ENCODE results near the gene IRF4. TPM values are rescaled to one million over a fixed set of nuclear protein-coding genes. Genes with fewer than 3 reads are reported as not detected.

The IRF4 gene
- total RNA-seq, 4 donors from 2014 or later: 0.54 to 2.3 (median 1.3) TPM

DNA sequence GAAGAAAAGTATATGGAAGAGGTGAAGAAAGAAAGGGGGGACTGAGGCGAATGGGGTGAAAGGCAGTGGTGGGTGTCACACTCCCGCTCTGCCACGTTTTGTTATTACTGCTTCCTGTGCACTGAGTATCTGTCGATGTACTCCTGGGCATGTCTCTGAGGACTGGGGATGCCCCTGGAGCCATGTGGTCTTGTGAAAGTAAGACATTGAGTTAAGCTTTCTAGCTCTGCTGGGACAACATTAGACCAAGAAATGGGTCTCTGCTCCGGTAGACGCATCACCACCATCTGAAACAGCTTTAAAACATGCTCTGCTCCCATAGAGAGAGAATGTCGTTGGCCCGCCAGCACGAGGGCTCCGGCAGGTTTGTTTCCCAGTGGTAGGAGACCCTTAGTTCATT lies 40.0 kb downstream of the IRF4 start:
- 78 to 87% methylated on average over 10 of the region's 10 CpGs for WGBS, 2 donors
- no peak for TF ChIP-seq POLR2A (IDR thresholded peaks at IDR 0.05)
- TF ChIP-seq, protein P1, sequence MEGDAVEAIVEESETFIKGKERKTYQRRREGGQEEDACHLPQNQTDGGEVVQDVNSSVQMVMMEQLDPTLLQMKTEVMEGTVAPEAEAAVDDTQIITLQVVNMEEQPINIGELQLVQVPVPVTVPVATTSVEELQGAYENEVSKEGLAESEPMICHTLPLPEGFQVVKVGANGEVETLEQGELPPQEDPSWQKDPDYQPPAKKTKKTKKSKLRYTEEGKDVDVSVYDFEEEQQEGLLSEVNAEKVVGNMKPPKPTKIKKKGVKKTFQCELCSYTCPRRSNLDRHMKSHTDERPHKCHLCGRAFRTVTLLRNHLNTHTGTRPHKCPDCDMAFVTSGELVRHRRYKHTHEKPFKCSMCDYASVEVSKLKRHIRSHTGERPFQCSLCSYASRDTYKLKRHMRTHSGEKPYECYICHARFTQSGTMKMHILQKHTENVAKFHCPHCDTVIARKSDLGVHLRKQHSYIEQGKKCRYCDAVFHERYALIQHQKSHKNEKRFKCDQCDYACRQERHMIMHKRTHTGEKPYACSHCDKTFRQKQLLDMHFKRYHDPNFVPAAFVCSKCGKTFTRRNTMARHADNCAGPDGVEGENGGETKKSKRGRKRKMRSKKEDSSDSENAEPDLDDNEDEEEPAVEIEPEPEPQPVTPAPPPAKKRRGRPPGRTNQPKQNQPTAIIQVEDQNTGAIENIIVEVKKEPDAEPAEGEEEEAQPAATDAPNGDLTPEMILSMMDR (IDR thresholded peaks at IDR 0.05): no peak
- no peaks in the 10 kb centered on the region for H3K36me3 ChIP-seq
- H3K27ac ChIP-seq: no peak overlapping the region
- H3K9me3 ChIP-seq: no peaks in the 10 kb centered on the region
- intact Hi-C loops (cut with DNase I): no loop called here
- H3K27me3 ChIP-seq: no peaks in the 10 kb centered on the region
- no peaks in the 10 kb centered on the region for H3K4me1 ChIP-seq
- DNase-seq: no peak
- H3K4me3 ChIP-seq (replicated peaks in 1 of 3): no peak overlapping the region

DNA sequence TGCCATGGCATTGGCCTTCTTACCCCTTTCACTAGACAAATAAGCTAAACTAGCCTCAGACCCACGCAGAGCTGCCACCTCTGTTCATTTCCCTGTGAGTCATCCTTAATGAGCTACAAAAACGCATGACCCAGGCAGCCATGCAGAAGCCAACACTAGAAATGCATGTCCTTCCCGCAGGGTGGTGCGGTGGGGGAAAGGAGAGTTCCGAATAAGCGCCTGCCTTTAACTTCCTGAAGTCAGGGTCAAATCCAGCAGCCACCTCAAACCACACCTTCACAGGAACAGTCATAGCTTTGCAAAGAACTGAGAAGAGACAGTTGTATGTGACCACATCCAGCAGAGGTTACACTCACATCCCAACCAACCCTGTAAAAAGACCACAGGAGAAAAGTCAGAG lies 40.4 kb downstream of the IRF4 start:
- H3K4me3 ChIP-seq (replicated peaks in 1 of 3): no peak overlapping the region
- H3K9me3 ChIP-seq: no peaks in the 10 kb centered on the region
- H3K27me3 ChIP-seq: no peaks in the 10 kb centered on the region
- intact Hi-C loops (cut with DNase I): no loop called here
- H3K36me3 ChIP-seq: no peaks in the 10 kb centered on the region
- 67 to 82% methylated on average over 6 of the region's 6 CpGs for WGBS, 2 donors
- DNase-seq: no peak
- TF ChIP-seq, protein P1 (IDR thresholded peaks at IDR 0.05): no peak
- TF ChIP-seq POLR2A (IDR thresholded peaks at IDR 0.05): no peak
- no peaks in the 10 kb centered on the region for H3K4me1 ChIP-seq
- H3K27ac ChIP-seq: no peak overlapping the region

DNA sequence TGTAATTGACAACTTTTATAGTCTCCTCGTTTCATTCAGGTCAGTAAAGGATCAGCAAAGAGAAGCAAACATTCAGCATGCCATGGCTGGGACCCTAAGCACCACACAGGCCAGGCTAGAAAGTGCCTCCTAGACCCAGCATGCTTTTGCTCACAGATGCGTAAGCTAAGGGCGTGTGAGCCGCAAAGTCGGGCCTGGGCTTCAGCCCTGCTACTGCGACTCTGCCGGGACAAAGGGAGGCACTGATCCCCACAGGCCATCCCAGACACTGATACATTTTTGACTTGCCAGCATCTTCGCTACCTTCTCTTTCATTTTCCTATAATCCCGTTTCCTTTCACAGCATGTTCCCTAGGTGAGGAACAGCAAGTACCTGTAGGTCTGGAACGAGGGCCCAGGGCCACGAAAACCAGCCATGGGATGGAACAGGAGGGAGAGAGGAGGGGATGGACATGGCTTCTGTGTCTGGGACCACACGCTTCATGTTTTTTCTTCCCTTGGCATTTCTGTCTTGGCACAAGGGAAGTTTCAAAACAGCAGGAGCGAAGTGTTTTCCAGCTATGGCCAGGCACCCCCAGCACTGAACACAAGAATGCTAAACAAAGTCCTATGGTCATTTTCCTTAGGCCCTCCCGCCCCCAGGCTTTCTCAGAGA lies 42.6 kb downstream of the IRF4 start:
- intact Hi-C loops (cut with DNase I): no loop called here
- H3K27me3 ChIP-seq: no peaks in the 10 kb centered on the region
- no peak for TF ChIP-seq POLR2A (IDR thresholded peaks at IDR 0.05)
- TF ChIP-seq, protein P1 (IDR thresholded peaks at IDR 0.05): no peak
- no peak for DNase-seq
- no peaks in the 10 kb centered on the region for H3K4me1 ChIP-seq
- H3K27ac ChIP-seq: no peak overlapping the region
- H3K9me3 ChIP-seq: no peaks in the 10 kb centered on the region
- 92 to 94% methylated on average over 14 of the region's 14 CpGs for WGBS, 2 donors
- H3K4me3 ChIP-seq (replicated peaks in 1 of 3): no peak overlapping the region
- no peaks in the 10 kb centered on the region for H3K36me3 ChIP-seq

DNA sequence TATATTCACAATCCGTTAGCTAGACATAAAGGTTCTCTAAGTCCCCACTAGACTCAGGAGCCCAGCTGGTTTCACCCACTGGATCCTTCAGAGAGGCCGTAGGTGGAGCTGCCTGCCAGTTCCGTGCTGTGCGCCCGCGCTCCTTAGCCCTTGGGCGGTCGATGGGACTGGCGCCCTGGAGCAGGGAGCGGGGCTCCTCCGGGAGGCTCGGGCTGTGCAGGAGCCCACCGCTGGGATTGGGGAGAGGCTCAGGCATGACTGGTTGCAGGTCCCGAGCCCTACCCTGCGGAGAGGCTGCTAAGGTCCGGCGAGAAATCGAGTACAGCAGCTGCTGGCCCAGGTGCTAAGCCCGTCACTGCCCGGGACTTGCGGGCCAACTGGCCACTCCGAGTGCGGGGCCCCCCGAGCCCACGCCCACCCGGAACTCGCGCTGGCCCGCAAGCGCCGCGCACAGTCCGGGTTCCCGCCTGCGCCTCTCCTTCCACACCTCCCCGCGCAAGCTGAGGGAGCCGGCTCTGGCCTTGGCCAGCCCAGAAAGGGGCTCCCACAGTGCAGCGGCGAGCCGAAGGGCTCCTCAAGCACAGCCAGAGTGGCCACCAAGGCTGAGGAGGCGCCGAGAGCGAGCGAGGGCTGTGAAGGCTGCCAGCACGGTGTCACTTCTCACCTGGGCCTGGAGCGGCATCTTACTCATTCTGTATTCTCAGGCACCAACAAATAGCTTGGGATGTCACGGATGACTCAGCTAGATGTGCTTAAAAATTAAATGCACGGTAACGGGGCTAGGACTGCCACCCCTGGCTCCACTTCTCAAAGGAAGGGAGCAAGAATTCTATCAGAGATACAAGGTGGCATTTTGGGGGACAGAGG lies 44.1 kb downstream of the IRF4 start:
- Histone ChIP-seq H3K4me3 (replicated peaks in 1 of 3) (no peak overlapping the region), H3K27ac (no peak overlapping the region), H3K27me3 (no peaks in the 10 kb centered on the region), H3K9me3 (no peaks in the 10 kb centered on the region), H3K36me3 (no peaks in the 10 kb centered on the region), H3K4me1 (no peaks in the 10 kb centered on the region)
- DNase-seq: no peak
- no peak for TF ChIP-seq POLR2A (IDR thresholded peaks at IDR 0.05)
- TF ChIP-seq, protein P1 (IDR thresholded peaks at IDR 0.05): no peak
- WGBS, 2 donors: 97% methylated on average over 33 to 50 of the region's 50 CpGs
- intact Hi-C loops (cut with DNase I): no loop called here
